CD14-positive monocyte (primary cell): ENCODE measurements around the gene FDX2. TPM values are rescaled to one million over a fixed set of nuclear protein-coding genes. Genes with fewer than 3 reads are reported as not detected.

Experiments
- DNase-seq, 3 donors: peaks; one replicate each; pipeline ENCODE4 v3.0.0-alpha.2; 2011 to 2022
- H2AFZ ChIP-seq: 2 replicates; pipeline ENCODE4 v1.6.0; 2012; ENCODE audit warnings: mild to moderate bottlenecking, low read depth, low read length, inconsistent platforms; ENCODE audit not compliant: insufficient read depth, poor library complexity, severe bottlenecking
- H3K27ac ChIP-seq, 2 donors: 1 replicate in 1 of 2; 2 replicates in 1 of 2; pipeline ENCODE4 v1.5.1; 2012 to 2013; ENCODE audit warnings: low read length in 2 of 2, control low read depth in 1 of 2, inconsistent platforms in 1 of 2, low read depth in 1 of 2, mild to moderate bottlenecking in 1 of 2
- H3K27me3 ChIP-seq, 2 donors: one replicate each; pipeline versions ENCODE4 v1.6.0 to v1.6.1; 2011 to 2013; ENCODE audit warnings: low read length in 2 of 2; ENCODE audit not compliant: control insufficient read depth in 2 of 2, insufficient read depth in 2 of 2
- H3K36me3 ChIP-seq, 2 donors: replicated peaks in 1 of 2; 1 replicate in 1 of 2; 2 replicates in 1 of 2; pipeline versions ENCODE4 v1.5.1 to v1.6.1; 2012 to 2013; ENCODE audit warnings: low read length in 2 of 2, control low read depth in 1 of 2, inconsistent platforms in 1 of 2, mild to moderate bottlenecking in 1 of 2; ENCODE audit not compliant: insufficient read depth in 2 of 2, control insufficient read depth in 1 of 2
- H3K4me1 ChIP-seq, 2 donors: 1 replicate in 1 of 2; 2 replicates in 1 of 2; pipeline versions ENCODE4 v1.5.1 to v1.6.1; 2012 to 2013; ENCODE audit warnings: low read length in 2 of 2, control low read depth in 1 of 2, inconsistent platforms in 1 of 2, mild to moderate bottlenecking in 1 of 2, moderate library complexity in 1 of 2; ENCODE audit not compliant: insufficient read depth in 2 of 2, control insufficient read depth in 1 of 2
- H3K4me2 ChIP-seq: replicated peaks from 2 replicates; pipeline ENCODE3; 2012; ENCODE audit warnings: low read length, moderate library complexity, mild to moderate bottlenecking; ENCODE audit not compliant: poor library complexity, severe bottlenecking; ENCODE audit errors: extremely low read depth
- H3K4me3 ChIP-seq, 3 experiments: fragments of 200-600 bp in 1 of 3; sonication (generic) in 1 of 3; replicated peaks in 1 of 3; 1 replicate in 2 of 3; 2 replicates in 1 of 3; pipeline ENCODE4 v1.5.1; 2011 to 2013; ENCODE audit warnings: low read length in 3 of 3, mild to moderate bottlenecking in 3 of 3, control low read depth in 2 of 3, low read depth in 2 of 3, inconsistent platforms in 1 of 3, moderate library complexity in 1 of 3
- H3K79me2 ChIP-seq: 2 replicates; pipeline ENCODE4 v1.6.0; 2012; ENCODE audit warnings: mild to moderate bottlenecking, control low read depth, inconsistent platforms, low read length, moderate library complexity; ENCODE audit not compliant: insufficient read depth
- H3K9ac ChIP-seq: 2 replicates; pipeline ENCODE4 v1.6.0; 2017; ENCODE audit warnings: low read length, mild to moderate bottlenecking; ENCODE audit not compliant: insufficient read depth, poor library complexity, severe bottlenecking
- H3K9me3 ChIP-seq, 2 donors: replicated peaks in 1 of 2; 1 replicate in 1 of 2; 2 replicates in 1 of 2; pipeline versions ENCODE4 v1.5.1 to v1.6.1; 2012 to 2013; ENCODE audit warnings: low read length in 2 of 2, control low read depth in 1 of 2; ENCODE audit not compliant: control insufficient read depth in 1 of 2, insufficient read depth in 1 of 2
- H4K20me1 ChIP-seq: 2 replicates; pipeline ENCODE4 v1.6.0; 2012; ENCODE audit warnings: mild to moderate bottlenecking, low read length, control low read depth, moderate library complexity; ENCODE audit not compliant: insufficient read depth
- H3K27ac Mint-ChIP-seq, 7 donors: one replicate each; pipeline ENCODE4 v1.8.0; 2020; ENCODE audit warnings: mild to moderate bottlenecking in 7 of 7, mixed read lengths in 7 of 7, moderate library complexity in 6 of 7, inconsistent platforms in 2 of 7
- H3K27me3 Mint-ChIP-seq, 3 donors: one replicate each; pipeline ENCODE4 v1.8.0; 2021 to 2022; ENCODE audit warnings: low read depth in 3 of 3, mild to moderate bottlenecking in 3 of 3, mixed read lengths in 3 of 3, moderate library complexity in 3 of 3, inconsistent platforms in 1 of 3
- H3K36me3 Mint-ChIP-seq, 2 donors: one replicate each; pipeline ENCODE4 v1.8.0; 2020; ENCODE audit warnings: mixed read lengths in 2 of 2, inconsistent platforms in 1 of 2, mild to moderate bottlenecking in 1 of 2
- H3K4me1 Mint-ChIP-seq: one replicate; pipeline ENCODE4 v1.8.0; 2020; ENCODE audit warnings: mild to moderate bottlenecking, mixed read lengths
- H3K4me3 Mint-ChIP-seq, 2 donors: one replicate each; pipeline ENCODE4 v1.8.0; 2020; ENCODE audit warnings: mild to moderate bottlenecking in 2 of 2, mixed read lengths in 2 of 2, moderate library complexity in 1 of 2
- H3K9me3 Mint-ChIP-seq, 7 donors: one replicate each; pipeline ENCODE4 v1.8.0; 2020 to 2022; ENCODE audit warnings: mixed read lengths in 7 of 7, mild to moderate bottlenecking in 6 of 7, moderate library complexity in 6 of 7, inconsistent platforms in 2 of 7
- WGBS: methylation state at CpG from one replicate; pipeline ENCODE4 v1.1.5; 2013; ENCODE audit warnings: missing lambda C conversion rate; ENCODE audit not compliant: insufficient coverage; 5-methylcytosine and 5-hydroxymethylcytosine counted together
- intact Hi-C, 2 donors: fragments of 100-400 bp; cut with micrococcal nuclease; formaldehyde crosslinking; loops; one replicate each; pipeline versions ENCODE4 v1.15.0 to v1.15.1; 2023
- polyA plus RNA-seq, 3 donors: library from polyadenylated mRNA; depleted of rRNA in 1 of 3; unstranded in 2 of 3; stranded (reverse) in 1 of 3; fragments of 300-500 nt in 2 of 3; fragments of >200 nt in 1 of 3; fragmentation: Illumina TruSeq in 2 of 3; gene quantifications; 1 replicate in 2 of 3; 2 replicates in 1 of 3; pipeline ENCODE4 v1.2.3, GENCODE V29; 2012 to 2021
- TF ChIP-seq, protein P1 (sequence below): fragments of 200-600 bp; IDR thresholded peaks from one replicate; pipeline ENCODE4 v1.8.0; 2022; ENCODE audit warnings: antibody characterized with exemption, mild to moderate bottlenecking

FDX2 gene
- polyA plus RNA-seq, 3 donors = 5.5 to 6.8 (median 6.7) TPM

- 14% methylated on average over 11 of the region's 14 CpGs for WGBS
- H3K9me3 Mint-ChIP-seq = peaks cover 0 to 15% (median under 1%) of the 10 kb centered on the region in 7 donors
- intact Hi-C loops = no loop called here
- H3K79me2 ChIP-seq = no peaks in the 10 kb centered on the region
- peak overlapping the region; percentile 56 for H2AFZ ChIP-seq
- TF ChIP-seq, protein P1, sequence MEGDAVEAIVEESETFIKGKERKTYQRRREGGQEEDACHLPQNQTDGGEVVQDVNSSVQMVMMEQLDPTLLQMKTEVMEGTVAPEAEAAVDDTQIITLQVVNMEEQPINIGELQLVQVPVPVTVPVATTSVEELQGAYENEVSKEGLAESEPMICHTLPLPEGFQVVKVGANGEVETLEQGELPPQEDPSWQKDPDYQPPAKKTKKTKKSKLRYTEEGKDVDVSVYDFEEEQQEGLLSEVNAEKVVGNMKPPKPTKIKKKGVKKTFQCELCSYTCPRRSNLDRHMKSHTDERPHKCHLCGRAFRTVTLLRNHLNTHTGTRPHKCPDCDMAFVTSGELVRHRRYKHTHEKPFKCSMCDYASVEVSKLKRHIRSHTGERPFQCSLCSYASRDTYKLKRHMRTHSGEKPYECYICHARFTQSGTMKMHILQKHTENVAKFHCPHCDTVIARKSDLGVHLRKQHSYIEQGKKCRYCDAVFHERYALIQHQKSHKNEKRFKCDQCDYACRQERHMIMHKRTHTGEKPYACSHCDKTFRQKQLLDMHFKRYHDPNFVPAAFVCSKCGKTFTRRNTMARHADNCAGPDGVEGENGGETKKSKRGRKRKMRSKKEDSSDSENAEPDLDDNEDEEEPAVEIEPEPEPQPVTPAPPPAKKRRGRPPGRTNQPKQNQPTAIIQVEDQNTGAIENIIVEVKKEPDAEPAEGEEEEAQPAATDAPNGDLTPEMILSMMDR = no peak
- H3K4me3 Mint-ChIP-seq = peak overlapping the region; percentile 51 to 76
- H4K20me1 ChIP-seq = no peaks in the 10 kb centered on the region
- H3K27ac ChIP-seq = peak overlapping the region in 1 of 2 donors; percentile 26
- peak overlapping the region; percentile 49 for H3K4me2 ChIP-seq
- peak overlapping the region in 5 of 7 donors; percentile 4 to 60 (median 51) for H3K27ac Mint-ChIP-seq
- peaks cover 32 to 38% (median 33%) of the 10 kb centered on the region in 3 donors for H3K27me3 Mint-ChIP-seq
- H3K4me3 ChIP-seq = peak overlapping the region in 1 of 3 experiments; percentile 51
- no peak overlapping the region for H3K9ac ChIP-seq
- DNase-seq = peak in 2 of 3 donors; percentile 58 to 61
- peaks cover 42% of the 10 kb centered on the region for H3K4me1 Mint-ChIP-seq
- peaks cover 5 to 10% of the 10 kb centered on the region in 2 donors for H3K36me3 Mint-ChIP-seq
- peaks cover 37 to 52% of the 10 kb centered on the region in 2 donors for H3K4me1 ChIP-seq
- H3K9me3 ChIP-seq = no peaks in the 10 kb centered on the region
- H3K36me3 ChIP-seq = no peaks in the 10 kb centered on the region
- H3K27me3 ChIP-seq = peaks cover 4 to 16% of the 10 kb centered on the region in 2 donors
These were observed 16.0 kb downstream of the FDX2 start for GRCh38 chr19:10299545-10300458.

- Histone ChIP-seq H4K20me1 (no peaks in the 10 kb centered on the region), H3K4me1 (peaks cover 65 to 72% of the 10 kb centered on the region in 2 donors), H3K9me3 (peaks cover 6 to 17% of the 10 kb centered on the region in 2 donors), H3K27me3 (peaks cover 22 to 53% of the 10 kb centered on the region in 2 donors), H2AFZ (peak overlapping the region; percentile 82), H3K9ac (no peak overlapping the region), H3K4me2 (peak overlapping the region; percentile 80), H3K79me2 (no peaks in the 10 kb centered on the region), H3K4me3 (peak overlapping the region; percentile 20 to 74 (median 37)), H3K27ac (no peak overlapping the region), H3K36me3 (no peaks in the 10 kb centered on the region)
- TF ChIP-seq, protein P1 = no peak
- H3K27ac Mint-ChIP-seq = peak overlapping the region in 4 of 7 donors; percentile 15 to 70 (median 36)
- intact Hi-C loops = no loop called here
- no peak for DNase-seq
- WGBS = 21% methylated on average over 43 of the region's 58 CpGs
- H3K9me3 Mint-ChIP-seq = peaks cover 0 to 37% (median 20%) of the 10 kb centered on the region in 7 donors
- H3K4me1 Mint-ChIP-seq = peaks cover 52% of the 10 kb centered on the region
- H3K36me3 Mint-ChIP-seq = peaks cover 12% of the 10 kb centered on the region in 2 donors
- H3K27me3 Mint-ChIP-seq = peaks cover 62 to 72% (median 63%) of the 10 kb centered on the region in 3 donors
- H3K4me3 Mint-ChIP-seq = peak overlapping the region; percentile 78 to 94
These were observed 19.8 kb downstream of the FDX2 start for GRCh38 chr19:10295847-10296591.
